PC-3 (cell line): ENCODE results near the gene SFT2D1.

Experiments
- EZH2 ChIP-seq: fragments of 300-600 bp; sonication (generic); IDR thresholded peaks from one replicate; pipeline ENCODE4 v1.6.1; 2017; ENCODE audit warnings: antibody characterized with exemption, mild to moderate bottlenecking, low read length; ENCODE audit not compliant: unreplicated experiment
- TF ChIP-seq, protein P1 (sequence below): fragments of 300-600 bp; sonication (generic); conservative IDR thresholded peaks from 2 replicates; pipeline ENCODE4 v1.5.1; 2017; ENCODE audit warnings: antibody characterized with exemption, low read depth, mild to moderate bottlenecking, low read length

DNA sequence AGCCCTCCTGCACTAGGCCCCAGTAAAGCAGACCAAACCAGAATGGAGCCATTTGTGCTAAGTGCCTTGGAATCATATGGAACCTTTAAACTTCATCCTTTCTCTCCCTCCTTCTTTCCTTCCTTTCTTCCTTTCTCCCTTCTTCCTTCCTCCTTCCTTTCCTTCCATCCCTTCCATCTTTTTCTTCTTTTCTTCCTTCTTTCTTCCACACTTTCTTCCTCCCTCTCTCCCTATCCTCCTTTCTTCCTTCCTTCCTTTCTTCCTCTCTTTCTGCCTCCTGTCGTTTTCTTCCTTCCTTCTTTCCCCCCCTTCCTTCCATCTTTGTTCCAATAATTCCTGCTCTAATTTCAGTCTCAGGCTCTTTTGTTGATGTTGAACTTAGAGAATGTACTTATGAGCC is 11.2 kb upstream of the SFT2D1 start:
- TF ChIP-seq, protein P1, sequence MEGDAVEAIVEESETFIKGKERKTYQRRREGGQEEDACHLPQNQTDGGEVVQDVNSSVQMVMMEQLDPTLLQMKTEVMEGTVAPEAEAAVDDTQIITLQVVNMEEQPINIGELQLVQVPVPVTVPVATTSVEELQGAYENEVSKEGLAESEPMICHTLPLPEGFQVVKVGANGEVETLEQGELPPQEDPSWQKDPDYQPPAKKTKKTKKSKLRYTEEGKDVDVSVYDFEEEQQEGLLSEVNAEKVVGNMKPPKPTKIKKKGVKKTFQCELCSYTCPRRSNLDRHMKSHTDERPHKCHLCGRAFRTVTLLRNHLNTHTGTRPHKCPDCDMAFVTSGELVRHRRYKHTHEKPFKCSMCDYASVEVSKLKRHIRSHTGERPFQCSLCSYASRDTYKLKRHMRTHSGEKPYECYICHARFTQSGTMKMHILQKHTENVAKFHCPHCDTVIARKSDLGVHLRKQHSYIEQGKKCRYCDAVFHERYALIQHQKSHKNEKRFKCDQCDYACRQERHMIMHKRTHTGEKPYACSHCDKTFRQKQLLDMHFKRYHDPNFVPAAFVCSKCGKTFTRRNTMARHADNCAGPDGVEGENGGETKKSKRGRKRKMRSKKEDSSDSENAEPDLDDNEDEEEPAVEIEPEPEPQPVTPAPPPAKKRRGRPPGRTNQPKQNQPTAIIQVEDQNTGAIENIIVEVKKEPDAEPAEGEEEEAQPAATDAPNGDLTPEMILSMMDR = no peak
- no peak for TF ChIP-seq EZH2
